ENCODE data around the gene TNRC6A.

Gene TNRC6A

DNA sequence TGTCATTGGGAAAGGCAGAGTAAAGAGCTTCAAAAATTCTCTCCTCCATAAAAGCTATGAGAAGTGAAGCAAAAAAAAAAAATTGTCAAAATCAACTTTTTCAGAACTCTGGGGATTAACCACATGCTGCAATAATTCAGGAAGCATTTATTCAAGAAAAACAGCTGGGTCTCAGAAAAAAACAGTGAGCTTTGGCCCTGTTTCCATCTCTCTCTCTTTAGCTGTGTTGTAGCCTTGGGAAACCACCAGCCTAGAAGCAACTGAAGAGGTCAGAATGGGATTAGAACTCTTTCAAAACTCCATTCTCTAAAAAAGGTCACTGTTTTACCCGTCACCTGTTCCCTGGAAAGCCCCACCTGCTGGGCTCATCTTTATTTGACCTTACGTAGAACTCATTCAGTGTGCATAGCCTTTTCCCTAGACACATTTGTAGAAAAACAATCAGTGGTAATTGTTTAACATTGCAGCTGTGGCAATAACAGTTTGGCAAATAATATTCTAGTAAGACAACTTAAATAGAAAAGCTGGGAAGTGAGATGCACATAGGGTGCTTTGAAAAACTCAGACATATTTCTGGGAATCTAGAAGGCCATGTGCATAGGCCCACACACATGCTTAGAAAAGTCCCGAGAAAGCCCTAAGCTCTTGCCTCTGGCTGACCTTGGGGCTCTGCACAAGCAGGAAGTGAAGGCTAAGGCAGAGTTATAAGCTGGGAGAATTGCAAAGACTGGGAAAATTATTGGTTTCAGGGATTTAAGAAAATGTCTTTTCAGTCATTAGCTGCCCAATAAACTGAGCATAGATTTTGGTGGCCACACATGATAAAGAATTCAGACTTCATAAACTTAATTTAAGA, 134.4 kb downstream of the TNRC6A start:
- Histone ChIP-seq H3K4ac (ENCODE audit: low read length) (no peak overlapping the region), H3K27ac (replicated peaks; ENCODE audit: low read length) (no peak overlapping the region), H3K36me3 (replicated peaks in 1 of 2; ENCODE audit: control insufficient read depth in 2 of 2, insufficient read depth in 2 of 2, low read length in 2 of 2) (no peaks in the 10 kb centered on the region), H2BK15ac (ENCODE audit: low read length) (no peak overlapping the region), H4K8ac (ENCODE audit: low read depth, low read length) (no peak overlapping the region), H3K4me1 (ENCODE audit: control insufficient read depth in 2 of 2, insufficient read depth in 1 of 2, low read depth in 1 of 2, low read length in 2 of 2) (no peaks in the 10 kb centered on the region), H3K14ac (ENCODE audit: low read length) (no peak overlapping the region), H3K4me2 (ENCODE audit: insufficient read depth, low read length, poor library complexity, severe bottlenecking) (no peak overlapping the region), H3K79me1 (ENCODE audit: low read depth, low read length) (no peaks in the 10 kb centered on the region), H3K9ac (ENCODE audit: low read depth, low read length, poor library complexity) (no peak overlapping the region), H2BK5ac (ENCODE audit: low read length) (no peak overlapping the region), H3K18ac (ENCODE audit: low read length) (no peak overlapping the region), H3K9me3 (replicated peaks in 1 of 2; ENCODE audit: control insufficient read depth in 2 of 2, insufficient read depth in 1 of 2, low read depth in 1 of 2, low read length in 2 of 2) (no peaks in the 10 kb centered on the region), H3K4me3 (ENCODE audit: low read length in 2 of 2) (no peak overlapping the region), H4K91ac (ENCODE audit: low read depth, low read length, poor library complexity) (no peak overlapping the region), H3K23ac (ENCODE audit: low read depth, low read length, poor library complexity) (no peak overlapping the region), H2BK120ac (ENCODE audit: low read depth, low read length) (no peak overlapping the region), H2BK12ac (ENCODE audit: low read length) (no peak overlapping the region), H2AFZ (ENCODE audit: low read length) (no peak overlapping the region), H2AK5ac (ENCODE audit: low read depth, low read length) (no peak overlapping the region), H3K27me3 (ENCODE audit: control insufficient read depth in 3 of 3, insufficient read depth in 3 of 3, low read depth in 1 of 3, low read length in 3 of 3) (no peaks in the 10 kb centered on the region)
- no CpG with 5 or more reads among the region's 3 CpGs for WGBS, 2 donors (ENCODE audit: extremely low coverage in 2 of 2, insufficient read length in 2 of 2, insufficient replicate concordance in 1 of 2)
- DNase-seq (ENCODE audit: low spot score), result no peak

GRCh38 chr16:24869033-24869432, 139.6 kb downstream of the TNRC6A start:
- H4K8ac ChIP-seq (ENCODE audit: low read depth, low read length), result no peak overlapping the region
- peak overlapping the region; percentile 75 for H3K14ac ChIP-seq (ENCODE audit: low read length)
- H2BK5ac ChIP-seq (ENCODE audit: low read length), result no peak overlapping the region
- H3K9me3 ChIP-seq (replicated peaks in 1 of 2; ENCODE audit: control insufficient read depth in 2 of 2, insufficient read depth in 1 of 2, low read depth in 1 of 2, low read length in 2 of 2), result no peaks in the 10 kb centered on the region
- H3K9ac ChIP-seq (ENCODE audit: low read depth, low read length, poor library complexity), result no peak overlapping the region
- H3K36me3 ChIP-seq (replicated peaks in 1 of 2; ENCODE audit: control insufficient read depth in 2 of 2, insufficient read depth in 2 of 2, low read length in 2 of 2), result no peaks in the 10 kb centered on the region
- no peak overlapping the region for H2AFZ ChIP-seq (ENCODE audit: low read length)
- no peaks in the 10 kb centered on the region for H3K79me1 ChIP-seq (ENCODE audit: low read depth, low read length)
- no peak overlapping the region for H4K91ac ChIP-seq (ENCODE audit: low read depth, low read length, poor library complexity)
- peak overlapping the region; percentile 5 for H3K23ac ChIP-seq (ENCODE audit: low read depth, low read length, poor library complexity)
- no CpG with 5 or more reads among the region's 8 CpGs for WGBS, 2 donors (ENCODE audit: extremely low coverage in 2 of 2, insufficient read length in 2 of 2, insufficient replicate concordance in 1 of 2)
- H3K27ac ChIP-seq (replicated peaks; ENCODE audit: low read length), result no peak overlapping the region
- H2BK120ac ChIP-seq (ENCODE audit: low read depth, low read length), result no peak overlapping the region
- no peak overlapping the region for H2BK15ac ChIP-seq (ENCODE audit: low read length)
- no peaks in the 10 kb centered on the region for H3K4me1 ChIP-seq (ENCODE audit: control insufficient read depth in 2 of 2, insufficient read depth in 1 of 2, low read depth in 1 of 2, low read length in 2 of 2)
- no peak overlapping the region for H3K4me3 ChIP-seq (ENCODE audit: low read length in 2 of 2)
- H3K18ac ChIP-seq (ENCODE audit: low read length), result no peak overlapping the region
- no peak for DNase-seq (ENCODE audit: low spot score)
- no peak overlapping the region for H2BK12ac ChIP-seq (ENCODE audit: low read length)
- no peak overlapping the region for H3K4me2 ChIP-seq (ENCODE audit: insufficient read depth, low read length, poor library complexity, severe bottlenecking)
- no peak overlapping the region for H2AK5ac ChIP-seq (ENCODE audit: low read depth, low read length)
- no peak overlapping the region for H3K4ac ChIP-seq (ENCODE audit: low read length)
- H3K27me3 ChIP-seq (ENCODE audit: control insufficient read depth in 3 of 3, insufficient read depth in 3 of 3, low read depth in 1 of 3, low read length in 3 of 3), result no peaks in the 10 kb centered on the region

DNA sequence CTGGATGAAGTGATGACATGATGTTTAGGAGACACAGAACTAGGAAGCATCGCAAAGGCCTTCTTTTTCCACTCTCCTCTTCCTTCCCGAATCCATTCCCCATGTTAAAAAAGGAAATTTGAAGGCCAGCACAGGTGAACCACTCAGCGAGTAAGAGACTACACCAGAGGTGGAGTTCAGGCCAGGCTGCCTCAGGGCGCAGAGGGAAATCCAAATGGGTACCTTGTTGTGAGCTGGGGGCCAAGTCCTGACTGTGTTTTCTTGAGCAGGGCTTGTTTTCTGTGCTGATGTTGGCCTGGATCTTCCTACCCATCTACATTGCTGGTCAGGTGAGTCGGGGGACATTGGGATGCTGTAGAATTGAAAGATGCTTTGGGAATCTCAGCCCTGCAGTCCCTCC, 142.4 kb downstream of the TNRC6A start:
- H3K23ac ChIP-seq (ENCODE audit: low read depth, low read length, poor library complexity), result no peak overlapping the region
- H3K4me3 ChIP-seq (ENCODE audit: low read length in 2 of 2), result no peak overlapping the region
- no peak overlapping the region for H3K4me2 ChIP-seq (ENCODE audit: insufficient read depth, low read length, poor library complexity, severe bottlenecking)
- no peak overlapping the region for H2BK120ac ChIP-seq (ENCODE audit: low read depth, low read length)
- H2AK5ac ChIP-seq (ENCODE audit: low read depth, low read length), result no peak overlapping the region
- H3K9me3 ChIP-seq (replicated peaks in 1 of 2; ENCODE audit: control insufficient read depth in 2 of 2, insufficient read depth in 1 of 2, low read depth in 1 of 2, low read length in 2 of 2), result no peaks in the 10 kb centered on the region
- H3K14ac ChIP-seq (ENCODE audit: low read length), result no peak overlapping the region
- H3K9ac ChIP-seq (ENCODE audit: low read depth, low read length, poor library complexity), result no peak overlapping the region
- no peak overlapping the region for H2BK5ac ChIP-seq (ENCODE audit: low read length)
- no peak for DNase-seq (ENCODE audit: low spot score)
- no peak overlapping the region for H2BK12ac ChIP-seq (ENCODE audit: low read length)
- no peak overlapping the region for H3K27ac ChIP-seq (replicated peaks; ENCODE audit: low read length)
- H3K36me3 ChIP-seq (replicated peaks in 1 of 2; ENCODE audit: control insufficient read depth in 2 of 2, insufficient read depth in 2 of 2, low read length in 2 of 2), result no peaks in the 10 kb centered on the region
- H3K4me1 ChIP-seq (ENCODE audit: control insufficient read depth in 2 of 2, insufficient read depth in 1 of 2, low read depth in 1 of 2, low read length in 2 of 2), result no peaks in the 10 kb centered on the region
- no peak overlapping the region for H3K18ac ChIP-seq (ENCODE audit: low read length)
- H2BK15ac ChIP-seq (ENCODE audit: low read length), result no peak overlapping the region
- no peak overlapping the region for H4K8ac ChIP-seq (ENCODE audit: low read depth, low read length)
- H3K27me3 ChIP-seq (ENCODE audit: control insufficient read depth in 3 of 3, insufficient read depth in 3 of 3, low read depth in 1 of 3, low read length in 3 of 3), result no peaks in the 10 kb centered on the region
- no peak overlapping the region for H2AFZ ChIP-seq (ENCODE audit: low read length)
- WGBS, 2 donors (ENCODE audit: extremely low coverage in 2 of 2, insufficient read length in 2 of 2, insufficient replicate concordance in 1 of 2), result no CpG with 5 or more reads among the region's 5 CpGs
- H3K79me1 ChIP-seq (ENCODE audit: low read depth, low read length), result no peaks in the 10 kb centered on the region
- no peak overlapping the region for H3K4ac ChIP-seq (ENCODE audit: low read length)
- no peak overlapping the region for H4K91ac ChIP-seq (ENCODE audit: low read depth, low read length, poor library complexity)

GRCh38 chr16:24873028-24873427, 143.6 kb downstream of the TNRC6A start:
- Histone ChIP-seq H3K4ac (ENCODE audit: low read length) (no peak overlapping the region), H3K18ac (ENCODE audit: low read length) (no peak overlapping the region), H2AFZ (ENCODE audit: low read length) (no peak overlapping the region), H2BK12ac (ENCODE audit: low read length) (no peak overlapping the region), H3K27ac (replicated peaks; ENCODE audit: low read length) (no peak overlapping the region), H2BK120ac (ENCODE audit: low read depth, low read length) (no peak overlapping the region), H3K79me1 (ENCODE audit: low read depth, low read length) (no peaks in the 10 kb centered on the region), H3K9me3 (replicated peaks in 1 of 2; ENCODE audit: control insufficient read depth in 2 of 2, insufficient read depth in 1 of 2, low read depth in 1 of 2, low read length in 2 of 2) (no peaks in the 10 kb centered on the region), H2BK15ac (ENCODE audit: low read length) (no peak overlapping the region), H3K9ac (ENCODE audit: low read depth, low read length, poor library complexity) (no peak overlapping the region), H3K4me1 (ENCODE audit: control insufficient read depth in 2 of 2, insufficient read depth in 1 of 2, low read depth in 1 of 2, low read length in 2 of 2) (no peaks in the 10 kb centered on the region), H3K14ac (ENCODE audit: low read length) (no peak overlapping the region), H2BK5ac (ENCODE audit: low read length) (no peak overlapping the region), H2AK5ac (ENCODE audit: low read depth, low read length) (no peak overlapping the region), H3K4me2 (ENCODE audit: insufficient read depth, low read length, poor library complexity, severe bottlenecking) (no peak overlapping the region), H3K36me3 (replicated peaks in 1 of 2; ENCODE audit: control insufficient read depth in 2 of 2, insufficient read depth in 2 of 2, low read length in 2 of 2) (no peaks in the 10 kb centered on the region), H4K91ac (ENCODE audit: low read depth, low read length, poor library complexity) (no peak overlapping the region), H3K27me3 (ENCODE audit: control insufficient read depth in 3 of 3, insufficient read depth in 3 of 3, low read depth in 1 of 3, low read length in 3 of 3) (no peaks in the 10 kb centered on the region), H4K8ac (ENCODE audit: low read depth, low read length) (no peak overlapping the region), H3K4me3 (ENCODE audit: low read length in 2 of 2) (no peak overlapping the region), H3K23ac (ENCODE audit: low read depth, low read length, poor library complexity) (no peak overlapping the region)
- WGBS, 2 donors (ENCODE audit: extremely low coverage in 2 of 2, insufficient read length in 2 of 2, insufficient replicate concordance in 1 of 2), result no CpG with 5 or more reads among the region's 2 CpGs
- no peak for DNase-seq (ENCODE audit: low spot score)

Measured in neuronal stem cell (in vitro differentiated cells).